OCI-LY3 (cell line): ENCODE results near the gene ITGA4.

Experiments used
- CTCF ChIP-seq: fragments of 200-600, 300-600 bp; sonication (generic); IDR thresholded peaks from 2 replicates; pipeline ENCODE4 v1.5.1; 2014; ENCODE audit warnings: antibody characterized with exemption, low read length, low read depth
- EZH2phosphoT487 ChIP-seq: fragments of 200-600 bp; shearing (Covaris generic); IDR thresholded peaks from 2 replicates; pipeline ENCODE4 v1.6.1; 2018; ENCODE audit warnings: antibody characterized with exemption, mixed run types, low read depth

- no peak for TF ChIP-seq CTCF
- TF ChIP-seq EZH2phosphoT487, result no peak
Measured at GRCh38 chr2:181431674-181432073, 25.5 kb upstream of the ITGA4 start.
